Renal cortex interstitium (tissue), 3 donors: ENCODE data around the gene OR51D1. TPM values are rescaled to one million over a fixed set of nuclear protein-coding genes. Genes with fewer than 3 reads are reported as not detected.

Experiments
- polyA plus RNA-seq, 3 donors: library from polyadenylated mRNA; unstranded; fragments of 120-200 nt; gene quantifications; one replicate each; pipeline ENCODE4 v1.2.1, GENCODE V29; 2013; ENCODE audit not compliant: insufficient read length in 3 of 3

OR51D1 gene
- polyA plus RNA-seq, 3 donors: not detected

Other genes with a start within 250 kb of the OR51D1 start
- 10 to 100 TPM; 20.5 to 22.6 (median 21.7) TPM for gene TRIM21, start 243.8 kb upstream of the OR51D1 start, polyA plus RNA-seq
- gene OR52K2, start 188.2 kb upstream of the OR51D1 start, polyA plus RNA-seq: not detected
- gene OR52K1, start 154.8 kb upstream of the OR51D1 start, polyA plus RNA-seq: under 1 TPM; 0.10 to 0.18 (median 0.11) TPM
- not detected for gene OR52M1, start 92.3 kb upstream of the OR51D1 start, polyA plus RNA-seq
- gene OR52I2, start 55.7 kb upstream of the OR51D1 start, polyA plus RNA-seq: not detected
- under 1 TPM in 2 of 3 donors, not detected in 1; 0.05 to 0.06 TPM for gene OR52I1, start 43.4 kb upstream of the OR51D1 start, polyA plus RNA-seq
- gene TRIM68, start 29.2 kb upstream of the OR51D1 start, polyA plus RNA-seq: 10 to 100 TPM; 19.0 to 21.0 (median 19.6) TPM
- 1 to 10 TPM; 1.4 to 1.8 (median 1.4) TPM for gene OR51E1, start 6.5 kb downstream of the OR51D1 start, polyA plus RNA-seq
- 1 to 10 TPM in 2 of 3 donors, under 1 TPM in 1; 0.91 to 1.3 (median 1.2) TPM for gene OR51E2, start 60.4 kb downstream of the OR51D1 start, polyA plus RNA-seq
- under 1 TPM; 0.43 to 0.89 (median 0.80) TPM for gene MMP26, start 67.3 kb downstream of the OR51D1 start, polyA plus RNA-seq
- not detected for gene OR51F1, start 132.5 kb downstream of the OR51D1 start, polyA plus RNA-seq
- not detected for gene OR52R1, start 166.9 kb downstream of the OR51D1 start, polyA plus RNA-seq
- not detected for gene OR51F2, start 183.8 kb downstream of the OR51D1 start, polyA plus RNA-seq
- not detected for gene OR51S1, start 211.7 kb downstream of the OR51D1 start, polyA plus RNA-seq
- not detected for gene OR51T1, start 244.4 kb downstream of the OR51D1 start, polyA plus RNA-seq